Measurements from ENCODE around the gene PXDN. TPM values are rescaled to one million over a fixed set of nuclear protein-coding genes. Genes with fewer than 3 reads are reported as not detected.

Gene PXDN
- total and polyA plus RNA-seq, 10 of the 15 experiments (the other 5 are each of a cell fraction or from before 2014, with no cell fraction given) = 0.12 to 0.69 (median 0.23) TPM; not detected in 5

DNA sequence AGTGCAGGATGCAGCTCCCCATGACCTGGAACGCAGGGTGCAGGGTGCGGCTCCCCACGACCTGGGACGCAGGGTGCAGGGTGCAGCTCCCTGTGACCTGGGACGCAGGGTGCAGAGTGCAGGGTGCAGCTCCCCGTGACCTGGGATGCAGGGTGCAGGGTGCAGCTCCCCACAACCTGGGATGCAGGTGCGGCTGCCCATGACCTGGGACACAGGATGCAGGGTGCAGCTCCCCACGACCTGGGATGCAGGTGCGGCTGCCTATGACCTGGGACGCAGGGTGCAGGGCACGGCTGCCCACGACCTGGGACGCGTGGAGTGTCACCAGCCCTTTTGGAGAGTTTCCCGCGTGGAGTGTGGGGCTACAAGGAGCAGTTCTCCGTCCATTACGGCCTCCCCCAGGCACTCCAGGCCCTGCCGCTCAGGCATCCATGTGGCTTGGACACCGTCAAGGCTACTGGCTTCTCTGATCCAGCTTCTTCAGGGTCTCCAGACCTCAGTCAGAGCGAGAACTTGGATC, 38.7 kb downstream of the PXDN start:
- POLR2A ChIA-PET = no interaction called here

GRCh38 chr2:1704631-1705556, 39.4 kb downstream of the PXDN start:
- Histone ChIP-seq H3K4me1 (ENCODE audit: control insufficient read depth, insufficient read depth, low read length) (no peaks in the 10 kb centered on the region), H4K20me1 (ENCODE audit: control insufficient read depth, insufficient read depth) (no peaks in the 10 kb centered on the region), H3K27ac (ENCODE audit: control insufficient read depth, insufficient read depth) (no peak overlapping the region), H2AFZ (ENCODE audit: control insufficient read depth, low read depth, low read length) (no peak overlapping the region), H3K4me2 (ENCODE audit: control insufficient read depth, insufficient read depth) (no peak overlapping the region), H3K4me3 (no peak overlapping the region), H3K9ac (ENCODE audit: control insufficient read depth, insufficient read depth, low read length) (no peak overlapping the region), H3K79me2 (ENCODE audit: control insufficient read depth, insufficient read depth, low read length) (no peaks in the 10 kb centered on the region), H3K9me3 (replicated peaks; ENCODE audit: control insufficient read depth, insufficient read depth, low read length) (no peaks in the 10 kb centered on the region), H3K36me3 (ENCODE audit: control insufficient read depth in 2 of 2, insufficient read depth in 2 of 2, low read length in 1 of 2) (no peaks in the 10 kb centered on the region), H3K27me3 (replicated peaks in 1 of 2; ENCODE audit: control insufficient read depth in 2 of 2, insufficient read depth in 2 of 2, low read length in 1 of 2) (no peaks in the 10 kb centered on the region)
- CTCF ChIA-PET = no interaction called here
- ATAC-seq = no peak
- RAD21 ChIA-PET (ENCODE audit: unreplicated experiment) = no interaction called here
- no peak for DNase-seq (ENCODE audit: low read depth, low spot score)
- POLR2A ChIA-PET = interaction anchor here (0.5 kb wide), 1 partner anchor 660 kb away, joined by 3 read pairs; no protein-coding TSS in a partner anchor
- no TSS peak for BruUV-seq (replicated peaks)
- no peak for FAIRE-seq
- WGBS (ENCODE audit: insufficient coverage, insufficient replicate concordance, low lambda C conversion rate, missing lambda C conversion rate) = 27% methylated on average over 17 of the region's 18 CpGs
- intact Hi-C loops (cut with micrococcal nuclease; ENCODE audit: unreplicated experiment) (no loop called here), in situ Hi-C loops (cut with MboI) (no loop called here)
- SMC1A ChIA-PET (ENCODE audit: uncharacterized antibody, unreplicated experiment) = no interaction called here
- TF ChIP-seq, protein P1, sequence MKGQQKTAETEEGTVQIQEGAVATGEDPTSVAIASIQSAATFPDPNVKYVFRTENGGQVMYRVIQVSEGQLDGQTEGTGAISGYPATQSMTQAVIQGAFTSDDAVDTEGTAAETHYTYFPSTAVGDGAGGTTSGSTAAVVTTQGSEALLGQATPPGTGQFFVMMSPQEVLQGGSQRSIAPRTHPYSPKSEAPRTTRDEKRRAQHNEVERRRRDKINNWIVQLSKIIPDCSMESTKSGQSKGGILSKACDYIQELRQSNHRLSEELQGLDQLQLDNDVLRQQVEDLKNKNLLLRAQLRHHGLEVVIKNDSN (IDR thresholded peaks at IDR 0.05; ENCODE audit: borderline replicate concordance, extremely low read length, insufficient read depth, low read depth, low read length) = no peak
- no peak for TF ChIP-seq HDAC6 (IDR thresholded peaks at IDR 0.05; ENCODE audit: unreplicated experiment)
- no peak for TF ChIP-seq ASH2L (IDR thresholded peaks at IDR 0.05; ENCODE audit: borderline replicate concordance, low read depth)
- no peak for TF ChIP-seq STAT3 (IDR thresholded peaks at IDR 0.05; ENCODE audit: low read depth, low read length)
- TF ChIP-seq, protein P2, sequence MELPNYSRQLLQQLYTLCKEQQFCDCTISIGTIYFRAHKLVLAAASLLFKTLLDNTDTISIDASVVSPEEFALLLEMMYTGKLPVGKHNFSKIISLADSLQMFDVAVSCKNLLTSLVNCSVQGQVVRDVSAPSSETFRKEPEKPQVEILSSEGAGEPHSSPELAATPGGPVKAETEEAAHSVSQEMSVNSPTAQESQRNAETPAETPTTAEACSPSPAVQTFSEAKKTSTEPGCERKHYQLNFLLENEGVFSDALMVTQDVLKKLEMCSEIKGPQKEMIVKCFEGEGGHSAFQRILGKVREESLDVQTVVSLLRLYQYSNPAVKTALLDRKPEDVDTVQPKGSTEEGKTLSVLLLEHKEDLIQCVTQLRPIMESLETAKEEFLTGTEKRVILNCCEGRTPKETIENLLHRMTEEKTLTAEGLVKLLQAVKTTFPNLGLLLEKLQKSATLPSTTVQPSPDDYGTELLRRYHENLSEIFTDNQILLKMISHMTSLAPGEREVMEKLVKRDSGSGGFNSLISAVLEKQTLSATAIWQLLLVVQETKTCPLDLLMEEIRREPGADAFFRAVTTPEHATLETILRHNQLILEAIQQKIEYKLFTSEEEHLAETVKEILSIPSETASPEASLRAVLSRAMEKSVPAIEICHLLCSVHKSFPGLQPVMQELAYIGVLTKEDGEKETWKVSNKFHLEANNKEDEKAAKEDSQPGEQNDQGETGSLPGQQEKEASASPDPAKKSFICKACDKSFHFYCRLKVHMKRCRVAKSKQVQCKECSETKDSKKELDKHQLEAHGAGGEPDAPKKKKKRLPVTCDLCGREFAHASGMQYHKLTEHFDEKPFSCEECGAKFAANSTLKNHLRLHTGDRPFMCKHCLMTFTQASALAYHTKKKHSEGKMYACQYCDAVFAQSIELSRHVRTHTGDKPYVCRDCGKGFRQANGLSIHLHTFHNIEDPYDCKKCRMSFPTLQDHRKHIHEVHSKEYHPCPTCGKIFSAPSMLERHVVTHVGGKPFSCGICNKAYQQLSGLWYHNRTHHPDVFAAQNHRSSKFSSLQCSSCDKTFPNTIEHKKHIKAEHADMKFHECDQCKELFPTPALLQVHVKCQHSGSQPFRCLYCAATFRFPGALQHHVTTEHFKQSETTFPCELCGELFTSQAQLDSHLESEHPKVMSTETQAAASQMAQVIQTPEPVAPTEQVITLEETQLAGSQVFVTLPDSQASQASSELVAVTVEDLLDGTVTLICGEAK (IDR thresholded peaks at IDR 0.05; ENCODE audit: borderline replicate concordance) = no peak
- TF ChIP-seq CHD4 (IDR thresholded peaks at IDR 0.05) = no peak
- no peak for TF ChIP-seq SMC3 (IDR thresholded peaks at IDR 0.05; ENCODE audit: borderline replicate concordance, low read length)
- TF ChIP-seq NRF1 (conservative IDR thresholded peaks at IDR 0.05; ENCODE audit: low read depth, low read length) = no peak

More for the DNA sequence above, 38.7 kb downstream of the PXDN start:
- ChIA-PET RAD21 (ENCODE audit: unreplicated experiment) (no interaction called here), SMC1A (ENCODE audit: uncharacterized antibody, unreplicated experiment) (no interaction called here), CTCF (no interaction called here)
- ATAC-seq (no peak), DNase-seq (ENCODE audit: low read depth, low spot score) (no peak), FAIRE-seq (no peak)
- Histone ChIP-seq H3K36me3 (ENCODE audit: control insufficient read depth in 2 of 2, insufficient read depth in 2 of 2, low read length in 1 of 2) (no peaks in the 10 kb centered on the region), H3K79me2 (ENCODE audit: control insufficient read depth, insufficient read depth, low read length) (no peaks in the 10 kb centered on the region), H3K27me3 (replicated peaks in 1 of 2; ENCODE audit: control insufficient read depth in 2 of 2, insufficient read depth in 2 of 2, low read length in 1 of 2) (no peaks in the 10 kb centered on the region), H3K4me2 (ENCODE audit: control insufficient read depth, insufficient read depth) (no peak overlapping the region), H3K4me3 (no peak overlapping the region), H3K9ac (ENCODE audit: control insufficient read depth, insufficient read depth, low read length) (no peak overlapping the region), H2AFZ (ENCODE audit: control insufficient read depth, low read depth, low read length) (no peak overlapping the region), H4K20me1 (ENCODE audit: control insufficient read depth, insufficient read depth) (no peaks in the 10 kb centered on the region), H3K4me1 (ENCODE audit: control insufficient read depth, insufficient read depth, low read length) (no peaks in the 10 kb centered on the region), H3K9me3 (replicated peaks; ENCODE audit: control insufficient read depth, insufficient read depth, low read length) (no peaks in the 10 kb centered on the region), H3K27ac (ENCODE audit: control insufficient read depth, insufficient read depth) (no peak overlapping the region)
- 62% methylated on average over 21 of the region's 21 CpGs for WGBS (ENCODE audit: insufficient coverage, insufficient replicate concordance, low lambda C conversion rate, missing lambda C conversion rate)
- no peak for TF ChIP-seq RCOR1 (conservative IDR thresholded peaks at IDR 0.05; ENCODE audit: low read depth, low read length)
- no peak for TF ChIP-seq NR2C1 (IDR thresholded peaks at IDR 0.05)
- TF ChIP-seq HCFC1 (IDR thresholded peaks at IDR 0.05; ENCODE audit: low read length) = no peak
- TF ChIP-seq NR2C2 (IDR thresholded peaks at IDR 0.05; ENCODE audit: borderline replicate concordance, control insufficient read depth, insufficient read length, low read depth) = no peak
- no peak for TF ChIP-seq TCF12 (IDR thresholded peaks at IDR 0.05; ENCODE audit: low read depth, low read length)
- TF ChIP-seq KAT2A (conservative IDR thresholded peaks at IDR 0.05; ENCODE audit: control insufficient read depth, low read depth, low read length) = no peak
- in situ Hi-C loops (cut with MboI) (no loop called here), intact Hi-C loops (cut with micrococcal nuclease; ENCODE audit: unreplicated experiment) (no loop called here)
- no TSS peak for BruUV-seq (replicated peaks)

Measured in GM12878 (cell line).